ENCODE results near the gene KIF3C.

KIF3C gene

GRCh38 chr2:25972049-25972823 lies 10.1 kb downstream of the KIF3C start:
- no peak overlapping the region for H3K9ac ChIP-seq (ENCODE audit: low read depth, low read length, poor library complexity)
- H2BK5ac ChIP-seq (ENCODE audit: low read length), result no peak overlapping the region
- no CpG with 5 or more reads among the region's 7 CpGs for WGBS, 2 donors (ENCODE audit: extremely low coverage in 2 of 2, insufficient read length in 2 of 2, insufficient replicate concordance in 1 of 2)
- no peak overlapping the region for H3K27ac ChIP-seq (replicated peaks; ENCODE audit: low read length)
- H3K4ac ChIP-seq (ENCODE audit: low read length), result no peak overlapping the region
- no peak overlapping the region for H2AK5ac ChIP-seq (ENCODE audit: low read depth, low read length)
- H2BK12ac ChIP-seq (ENCODE audit: low read length), result no peak overlapping the region
- no peak overlapping the region for H3K4me2 ChIP-seq (ENCODE audit: insufficient read depth, low read length, poor library complexity, severe bottlenecking)
- peaks cover 4% of the 10 kb centered on the region in 2 donors for H3K4me1 ChIP-seq (ENCODE audit: control insufficient read depth in 2 of 2, insufficient read depth in 1 of 2, low read depth in 1 of 2, low read length in 2 of 2)
- no peaks in the 10 kb centered on the region for H3K79me1 ChIP-seq (ENCODE audit: low read depth, low read length)
- H3K9me3 ChIP-seq (replicated peaks in 1 of 2; ENCODE audit: control insufficient read depth in 2 of 2, insufficient read depth in 1 of 2, low read depth in 1 of 2, low read length in 2 of 2), result no peaks in the 10 kb centered on the region
- DNase-seq (ENCODE audit: low spot score), result no peak
- H3K23ac ChIP-seq (ENCODE audit: low read depth, low read length, poor library complexity), result no peak overlapping the region
- H4K8ac ChIP-seq (ENCODE audit: low read depth, low read length), result no peak overlapping the region
- H3K4me3 ChIP-seq (ENCODE audit: low read length in 2 of 2), result no peak overlapping the region
- no peak overlapping the region for H3K14ac ChIP-seq (ENCODE audit: low read length)
- no peak overlapping the region for H4K91ac ChIP-seq (ENCODE audit: low read depth, low read length, poor library complexity)
- H3K27me3 ChIP-seq (ENCODE audit: control insufficient read depth in 3 of 3, insufficient read depth in 3 of 3, low read depth in 1 of 3, low read length in 3 of 3), result no peaks in the 10 kb centered on the region
- H2BK15ac ChIP-seq (ENCODE audit: low read length), result no peak overlapping the region
- H3K18ac ChIP-seq (ENCODE audit: low read length), result no peak overlapping the region
- peaks cover 0 to 44% of the 10 kb centered on the region in 2 donors for H3K36me3 ChIP-seq (replicated peaks in 1 of 2; ENCODE audit: control insufficient read depth in 2 of 2, insufficient read depth in 2 of 2, low read length in 2 of 2)
- H2AFZ ChIP-seq (ENCODE audit: low read length), result no peak overlapping the region
- no peak overlapping the region for H2BK120ac ChIP-seq (ENCODE audit: low read depth, low read length)

GRCh38 chr2:25971596-25971995 lies 10.7 kb downstream of the KIF3C start:
- H2AFZ ChIP-seq (ENCODE audit: low read length), result no peak overlapping the region
- H3K9ac ChIP-seq (ENCODE audit: low read depth, low read length, poor library complexity), result no peak overlapping the region
- H4K8ac ChIP-seq (ENCODE audit: low read depth, low read length), result no peak overlapping the region
- no peaks in the 10 kb centered on the region for H3K4me1 ChIP-seq (ENCODE audit: control insufficient read depth in 2 of 2, insufficient read depth in 1 of 2, low read depth in 1 of 2, low read length in 2 of 2)
- H2BK12ac ChIP-seq (ENCODE audit: low read length), result no peak overlapping the region
- no peak overlapping the region for H2BK15ac ChIP-seq (ENCODE audit: low read length)
- H3K4me2 ChIP-seq (ENCODE audit: insufficient read depth, low read length, poor library complexity, severe bottlenecking), result no peak overlapping the region
- no CpG with 5 or more reads among the region's 3 CpGs for WGBS, 2 donors (ENCODE audit: extremely low coverage in 2 of 2, insufficient read length in 2 of 2, insufficient replicate concordance in 1 of 2)
- no peak overlapping the region for H3K27ac ChIP-seq (replicated peaks; ENCODE audit: low read length)
- no peaks in the 10 kb centered on the region for H3K9me3 ChIP-seq (replicated peaks in 1 of 2; ENCODE audit: control insufficient read depth in 2 of 2, insufficient read depth in 1 of 2, low read depth in 1 of 2, low read length in 2 of 2)
- H3K79me1 ChIP-seq (ENCODE audit: low read depth, low read length), result no peaks in the 10 kb centered on the region
- no peak overlapping the region for H3K4ac ChIP-seq (ENCODE audit: low read length)
- H3K27me3 ChIP-seq (ENCODE audit: control insufficient read depth in 3 of 3, insufficient read depth in 3 of 3, low read depth in 1 of 3, low read length in 3 of 3), result no peaks in the 10 kb centered on the region
- no peak overlapping the region for H3K14ac ChIP-seq (ENCODE audit: low read length)
- H4K91ac ChIP-seq (ENCODE audit: low read depth, low read length, poor library complexity), result no peak overlapping the region
- DNase-seq (ENCODE audit: low spot score), result no peak
- H2AK5ac ChIP-seq (ENCODE audit: low read depth, low read length), result no peak overlapping the region
- no peak overlapping the region for H2BK120ac ChIP-seq (ENCODE audit: low read depth, low read length)
- peaks cover 0 to 47% of the 10 kb centered on the region in 2 donors for H3K36me3 ChIP-seq (replicated peaks in 1 of 2; ENCODE audit: control insufficient read depth in 2 of 2, insufficient read depth in 2 of 2, low read length in 2 of 2)
- H3K4me3 ChIP-seq (ENCODE audit: low read length in 2 of 2), result no peak overlapping the region
- no peak overlapping the region for H3K18ac ChIP-seq (ENCODE audit: low read length)
- H2BK5ac ChIP-seq (ENCODE audit: low read length), result no peak overlapping the region
- no peak overlapping the region for H3K23ac ChIP-seq (ENCODE audit: low read depth, low read length, poor library complexity)

- no peak overlapping the region for H3K14ac ChIP-seq (ENCODE audit: low read length)
- H3K36me3 ChIP-seq (replicated peaks in 1 of 2; ENCODE audit: control insufficient read depth in 2 of 2, insufficient read depth in 2 of 2, low read length in 2 of 2), result peaks cover 2 to 35% of the 10 kb centered on the region in 2 donors
- no peak overlapping the region for H2BK120ac ChIP-seq (ENCODE audit: low read depth, low read length)
- H3K9me3 ChIP-seq (replicated peaks in 1 of 2; ENCODE audit: control insufficient read depth in 2 of 2, insufficient read depth in 1 of 2, low read depth in 1 of 2, low read length in 2 of 2), result no peaks in the 10 kb centered on the region
- no peak overlapping the region for H2AK5ac ChIP-seq (ENCODE audit: low read depth, low read length)
- H3K23ac ChIP-seq (ENCODE audit: low read depth, low read length, poor library complexity), result no peak overlapping the region
- no peak overlapping the region for H3K9ac ChIP-seq (ENCODE audit: low read depth, low read length, poor library complexity)
- H3K4me3 ChIP-seq (ENCODE audit: low read length in 2 of 2), result no peak overlapping the region
- H3K27me3 ChIP-seq (ENCODE audit: control insufficient read depth in 3 of 3, insufficient read depth in 3 of 3, low read depth in 1 of 3, low read length in 3 of 3), result no peaks in the 10 kb centered on the region
- H3K18ac ChIP-seq (ENCODE audit: low read length), result no peak overlapping the region
- no peak overlapping the region for H2BK5ac ChIP-seq (ENCODE audit: low read length)
- no peak for DNase-seq (ENCODE audit: low spot score)
- H2BK15ac ChIP-seq (ENCODE audit: low read length), result no peak overlapping the region
- no CpG with 5 or more reads among the region's 7 CpGs for WGBS, 2 donors (ENCODE audit: extremely low coverage in 2 of 2, insufficient read length in 2 of 2, insufficient replicate concordance in 1 of 2)
- no peak overlapping the region for H3K4me2 ChIP-seq (ENCODE audit: insufficient read depth, low read length, poor library complexity, severe bottlenecking)
- H2BK12ac ChIP-seq (ENCODE audit: low read length), result no peak overlapping the region
- H4K91ac ChIP-seq (ENCODE audit: low read depth, low read length, poor library complexity), result no peak overlapping the region
- no peak overlapping the region for H2AFZ ChIP-seq (ENCODE audit: low read length)
- H4K8ac ChIP-seq (ENCODE audit: low read depth, low read length), result no peak overlapping the region
- no peak overlapping the region for H3K4ac ChIP-seq (ENCODE audit: low read length)
- no peaks in the 10 kb centered on the region for H3K4me1 ChIP-seq (ENCODE audit: control insufficient read depth in 2 of 2, insufficient read depth in 1 of 2, low read depth in 1 of 2, low read length in 2 of 2)
- H3K27ac ChIP-seq (replicated peaks; ENCODE audit: low read length), result no peak overlapping the region
- no peaks in the 10 kb centered on the region for H3K79me1 ChIP-seq (ENCODE audit: low read depth, low read length)
Observed at GRCh38 chr2:25966531-25967270, 15.6 kb downstream of the KIF3C start.

- Histone ChIP-seq H4K8ac (ENCODE audit: low read depth, low read length) (no peak overlapping the region), H3K14ac (ENCODE audit: low read length) (no peak overlapping the region), H2AK5ac (ENCODE audit: low read depth, low read length) (no peak overlapping the region), H2BK120ac (ENCODE audit: low read depth, low read length) (no peak overlapping the region), H3K9ac (ENCODE audit: low read depth, low read length, poor library complexity) (no peak overlapping the region), H3K4me3 (ENCODE audit: low read length in 2 of 2) (no peak overlapping the region), H3K79me1 (ENCODE audit: low read depth, low read length) (no peaks in the 10 kb centered on the region), H3K4me1 (ENCODE audit: control insufficient read depth in 2 of 2, insufficient read depth in 1 of 2, low read depth in 1 of 2, low read length in 2 of 2) (no peaks in the 10 kb centered on the region), H3K23ac (ENCODE audit: low read depth, low read length, poor library complexity) (no peak overlapping the region), H3K9me3 (replicated peaks in 1 of 2; ENCODE audit: control insufficient read depth in 2 of 2, insufficient read depth in 1 of 2, low read depth in 1 of 2, low read length in 2 of 2) (no peaks in the 10 kb centered on the region), H3K27me3 (ENCODE audit: control insufficient read depth in 3 of 3, insufficient read depth in 3 of 3, low read depth in 1 of 3, low read length in 3 of 3) (no peaks in the 10 kb centered on the region), H4K91ac (ENCODE audit: low read depth, low read length, poor library complexity) (no peak overlapping the region), H2AFZ (ENCODE audit: low read length) (no peak overlapping the region), H3K36me3 (replicated peaks in 1 of 2; ENCODE audit: control insufficient read depth in 2 of 2, insufficient read depth in 2 of 2, low read length in 2 of 2) (peaks cover 2 to 35% of the 10 kb centered on the region in 2 donors), H2BK5ac (ENCODE audit: low read length) (no peak overlapping the region), H3K4me2 (ENCODE audit: insufficient read depth, low read length, poor library complexity, severe bottlenecking) (no peak overlapping the region), H3K27ac (replicated peaks; ENCODE audit: low read length) (no peak overlapping the region), H3K18ac (ENCODE audit: low read length) (peak overlapping the region; percentile 13), H2BK12ac (ENCODE audit: low read length) (no peak overlapping the region), H2BK15ac (ENCODE audit: low read length) (no peak overlapping the region), H3K4ac (ENCODE audit: low read length) (no peak overlapping the region)
- no peak for DNase-seq (ENCODE audit: low spot score)
- no CpG with 5 or more reads among the region's 7 CpGs for WGBS, 2 donors (ENCODE audit: extremely low coverage in 2 of 2, insufficient read length in 2 of 2, insufficient replicate concordance in 1 of 2)
Observed at GRCh38 chr2:25964891-25965290, 17.4 kb downstream of the KIF3C start.
